Measurements from ENCODE around the gene FAM89A.
"Not testable (repeated sequence)": the region's sequence is repeated elsewhere in the genome, so short reads cannot be mapped to it uniquely, and the experiment has no call there.

Gene FAM89A

GRCh38 chr1:230985711-230986110 is 54.3 kb downstream of the FAM89A start:
- no peak for DNase-seq

GRCh38 chr1:230984622-230985515 is 55.2 kb downstream of the FAM89A start:
- not testable (repeated sequence) for DNase-seq

- no peak for DNase-seq
Observed at GRCh38 chr1:230983811-230984210, 56.2 kb downstream of the FAM89A start.

- DNase-seq: no peak
Observed at GRCh38 chr1:230982696-230983095, 57.4 kb downstream of the FAM89A start.

GRCh38 chr1:230979952-230980351 is 60.1 kb downstream of the FAM89A start:
- no peak for DNase-seq

GRCh38 chr1:230979389-230979716 is 60.7 kb downstream of the FAM89A start:
- DNase-seq: no peak

GRCh38 chr1:230978491-230979388 is 61.3 kb downstream of the FAM89A start, which contains the start of the genes ARV1 and TTC13:
ARV1 (plus strand) TSS chr1:230979094; CDS start chr1:230979106, 12 bp downstream.
TTC13 (minus strand) TSS chr1:230978861; CDS start chr1:230978830, 31 bp downstream.
- peak; percentile 91 for DNase-seq

GRCh38 chr1:230977761-230978490 is 62.1 kb downstream of the FAM89A start:
- DNase-seq: peak; percentile 47

GRCh38 chr1:230976825-230977747 is 63.0 kb downstream of the FAM89A start:
- DNase-seq: peak; percentile 35

- no peak for DNase-seq
Observed at GRCh38 chr1:230976360-230976759, 63.7 kb downstream of the FAM89A start.

- DNase-seq: no peak
Observed at GRCh38 chr1:230975636-230976035, 64.4 kb downstream of the FAM89A start.

GRCh38 chr1:230972855-230973271 is 67.2 kb downstream of the FAM89A start:
- peak; percentile 58 for DNase-seq

GRCh38 chr1:230971771-230972170 is 68.3 kb downstream of the FAM89A start:
- no peak for DNase-seq

- no peak for DNase-seq
Observed at GRCh38 chr1:230970432-230970831, 69.6 kb downstream of the FAM89A start.

Measured in activated T-cell treated with anti-CD3 and anti-CD28 coated beads, Interleukin-2, amount 50 U/mL, for 1 hour (primary cell).